ENCODE results near the gene KAZN.

DNA sequence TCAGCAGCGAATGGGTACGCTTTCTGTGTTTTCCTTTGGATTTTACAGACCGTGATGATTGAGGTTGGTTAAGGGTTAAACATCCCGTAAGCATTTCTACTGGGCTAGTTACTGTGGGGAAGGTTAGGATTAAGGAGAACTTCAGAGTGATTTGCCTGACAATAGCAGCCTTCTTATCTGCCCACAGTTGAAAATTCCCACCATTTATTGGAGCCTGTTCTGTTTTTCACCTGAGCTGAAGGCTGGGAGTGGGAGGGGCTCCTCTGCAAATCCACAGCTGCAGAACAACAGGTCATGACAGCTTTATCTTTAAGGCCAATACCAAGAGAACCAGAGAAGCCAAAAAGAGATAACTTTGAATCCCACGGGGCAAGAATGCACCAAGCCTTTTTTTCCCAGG, 168.6 kb downstream of the KAZN start:
- TF ChIP-seq, protein P1, sequence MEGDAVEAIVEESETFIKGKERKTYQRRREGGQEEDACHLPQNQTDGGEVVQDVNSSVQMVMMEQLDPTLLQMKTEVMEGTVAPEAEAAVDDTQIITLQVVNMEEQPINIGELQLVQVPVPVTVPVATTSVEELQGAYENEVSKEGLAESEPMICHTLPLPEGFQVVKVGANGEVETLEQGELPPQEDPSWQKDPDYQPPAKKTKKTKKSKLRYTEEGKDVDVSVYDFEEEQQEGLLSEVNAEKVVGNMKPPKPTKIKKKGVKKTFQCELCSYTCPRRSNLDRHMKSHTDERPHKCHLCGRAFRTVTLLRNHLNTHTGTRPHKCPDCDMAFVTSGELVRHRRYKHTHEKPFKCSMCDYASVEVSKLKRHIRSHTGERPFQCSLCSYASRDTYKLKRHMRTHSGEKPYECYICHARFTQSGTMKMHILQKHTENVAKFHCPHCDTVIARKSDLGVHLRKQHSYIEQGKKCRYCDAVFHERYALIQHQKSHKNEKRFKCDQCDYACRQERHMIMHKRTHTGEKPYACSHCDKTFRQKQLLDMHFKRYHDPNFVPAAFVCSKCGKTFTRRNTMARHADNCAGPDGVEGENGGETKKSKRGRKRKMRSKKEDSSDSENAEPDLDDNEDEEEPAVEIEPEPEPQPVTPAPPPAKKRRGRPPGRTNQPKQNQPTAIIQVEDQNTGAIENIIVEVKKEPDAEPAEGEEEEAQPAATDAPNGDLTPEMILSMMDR (IDR thresholded peaks at IDR 0.05), result no peak
- TF ChIP-seq MAFK (IDR thresholded peaks at IDR 0.05; ENCODE audit: partially characterized antibody), result no peak
- TF ChIP-seq, protein P2, sequence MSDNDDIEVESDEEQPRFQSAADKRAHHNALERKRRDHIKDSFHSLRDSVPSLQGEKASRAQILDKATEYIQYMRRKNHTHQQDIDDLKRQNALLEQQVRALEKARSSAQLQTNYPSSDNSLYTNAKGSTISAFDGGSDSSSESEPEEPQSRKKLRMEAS (IDR thresholded peaks at IDR 0.05), result no peak
- TF ChIP-seq NFE2L2 (conservative IDR thresholded peaks at IDR 0.05; ENCODE audit: low read length), result no peak
- TF ChIP-seq, protein P3, sequence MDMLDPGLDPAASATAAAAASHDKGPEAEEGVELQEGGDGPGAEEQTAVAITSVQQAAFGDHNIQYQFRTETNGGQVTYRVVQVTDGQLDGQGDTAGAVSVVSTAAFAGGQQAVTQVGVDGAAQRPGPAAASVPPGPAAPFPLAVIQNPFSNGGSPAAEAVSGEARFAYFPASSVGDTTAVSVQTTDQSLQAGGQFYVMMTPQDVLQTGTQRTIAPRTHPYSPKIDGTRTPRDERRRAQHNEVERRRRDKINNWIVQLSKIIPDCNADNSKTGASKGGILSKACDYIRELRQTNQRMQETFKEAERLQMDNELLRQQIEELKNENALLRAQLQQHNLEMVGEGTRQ (IDR thresholded peaks at IDR 0.05), result no peak
- no peak for TF ChIP-seq RAD21 (conservative IDR thresholded peaks at IDR 0.05 in 1 of 2, IDR thresholded peaks at IDR 0.05 in 1 of 2)
- no peak for TF ChIP-seq MAZ (IDR thresholded peaks at IDR 0.05; ENCODE audit: borderline replicate concordance, low read depth, low read length)
- no peak for TF ChIP-seq RFX5 (IDR thresholded peaks at IDR 0.05)
- no peak for TF ChIP-seq EP300 (IDR thresholded peaks at IDR 0.05)
- no peak for TF ChIP-seq RARB (CRISPR knock-in tag; IDR thresholded peaks at IDR 0.05)
- no peak for TF ChIP-seq HOXA7 (CRISPR knock-in tag; IDR thresholded peaks at IDR 0.05)
- TF ChIP-seq, protein P4, sequence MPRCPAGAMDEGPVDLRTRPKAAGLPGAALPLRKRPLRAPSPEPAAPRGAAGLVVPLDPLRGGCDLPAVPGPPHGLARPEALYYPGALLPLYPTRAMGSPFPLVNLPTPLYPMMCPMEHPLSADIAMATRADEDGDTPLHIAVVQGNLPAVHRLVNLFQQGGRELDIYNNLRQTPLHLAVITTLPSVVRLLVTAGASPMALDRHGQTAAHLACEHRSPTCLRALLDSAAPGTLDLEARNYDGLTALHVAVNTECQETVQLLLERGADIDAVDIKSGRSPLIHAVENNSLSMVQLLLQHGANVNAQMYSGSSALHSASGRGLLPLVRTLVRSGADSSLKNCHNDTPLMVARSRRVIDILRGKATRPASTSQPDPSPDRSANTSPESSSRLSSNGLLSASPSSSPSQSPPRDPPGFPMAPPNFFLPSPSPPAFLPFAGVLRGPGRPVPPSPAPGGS (IDR thresholded peaks at IDR 0.05), result no peak
- TF ChIP-seq ZNF302 (CRISPR knock-in tag; IDR thresholded peaks at IDR 0.05), result no peak
- TF ChIP-seq NR3C1 (IDR thresholded peaks at IDR 0.05), result no peak

Measured in A549 (cell line).